ENCODE data around the gene PSME1. TPM values are rescaled to one million over a fixed set of nuclear protein-coding genes. Genes with fewer than 3 reads are reported as not detected.

PSME1 gene
- total RNA-seq, 6 experiments from 2014 or later = 81.7 to 119 (median 107) TPM

- Histone ChIP-seq H3K27me3 (no peaks in the 10 kb centered on the region), H3K4me3 (no peak overlapping the region), H3K4me1 (peaks cover 0 to 23% (median 11%) of the 10 kb centered on the region in 4 donors), H3K9me3 (no peaks in the 10 kb centered on the region), H3K27ac (no peak overlapping the region), H3K36me3 (peaks cover 0 to 47% (median 18%) of the 10 kb centered on the region in 4 donors)
- no peak for ATAC-seq
- no peak for TF ChIP-seq POLR2A (IDR thresholded peaks at IDR 0.05)
- no peak for TF ChIP-seq CTCF (IDR thresholded peaks at IDR 0.05)
- DNase-seq = peak in 1 of 3 donors; percentile 52
- 100% methylated on average over 1 of the region's 19 CpGs for WGBS (ENCODE audit: insufficient coverage, low coverage, low lambda C conversion rate, missing lambda C conversion rate)
- intact Hi-C loops (cut with DNase I) = no loop called here
Measured at GRCh38 chr14:24181371-24182077, 45.5 kb downstream of the PSME1 start.

GRCh38 chr14:24182110-24182882 is 46.3 kb downstream of the PSME1 start:
- Histone ChIP-seq H3K36me3 (peaks cover 0 to 46% (median 18%) of the 10 kb centered on the region in 4 donors), H3K4me1 (peaks cover 0 to 23% (median 11%) of the 10 kb centered on the region in 4 donors), H3K27ac (no peak overlapping the region), H3K27me3 (no peaks in the 10 kb centered on the region), H3K9me3 (no peaks in the 10 kb centered on the region), H3K4me3 (no peak overlapping the region)
- WGBS (ENCODE audit: insufficient coverage, low coverage, low lambda C conversion rate, missing lambda C conversion rate) = 80% methylated on average over 5 of the region's 14 CpGs
- DNase-seq (no peak), ATAC-seq (no peak)
- intact Hi-C loops (cut with DNase I) = no loop called here
- no peak for TF ChIP-seq CTCF (IDR thresholded peaks at IDR 0.05)
- no peak for TF ChIP-seq POLR2A (IDR thresholded peaks at IDR 0.05)

- peaks cover 0 to 46% (median 18%) of the 10 kb centered on the region in 4 donors for H3K36me3 ChIP-seq
- TF ChIP-seq POLR2A (IDR thresholded peaks at IDR 0.05) (no peak), CTCF (IDR thresholded peaks at IDR 0.05) (no peak)
- intact Hi-C loops (cut with DNase I) = no loop called here
Measured at GRCh38 chr14:24183014-24183481, 47.1 kb downstream of the PSME1 start.

GRCh38 chr14:24184104-24184970 is 48.3 kb downstream of the PSME1 start:
- H3K36me3 ChIP-seq = peaks cover 0 to 46% (median 16%) of the 10 kb centered on the region in 4 donors
- no peak overlapping the region for H3K4me3 ChIP-seq
- no peak for ATAC-seq
- H3K9me3 ChIP-seq = no peaks in the 10 kb centered on the region
- H3K4me1 ChIP-seq = peaks cover 0 to 27% (median 11%) of the 10 kb centered on the region in 4 donors
- 83% methylated on average over 5 of the region's 19 CpGs for WGBS (ENCODE audit: insufficient coverage, low coverage, low lambda C conversion rate, missing lambda C conversion rate)
- H3K27me3 ChIP-seq = no peaks in the 10 kb centered on the region
- H3K27ac ChIP-seq = no peak overlapping the region
- intact Hi-C loops (cut with DNase I) = no loop called here
- TF ChIP-seq POLR2A (IDR thresholded peaks at IDR 0.05) = no peak
- no peak for TF ChIP-seq CTCF (IDR thresholded peaks at IDR 0.05)
- peak in 1 of 3 donors; percentile 44 for DNase-seq

More at GRCh38 chr14:24183014-24183481, 47.1 kb downstream of the PSME1 start:
- ATAC-seq (no peak), DNase-seq (peak in 1 of 3 donors; percentile 44)
- no CpG with 5 or more reads among the region's 15 CpGs for WGBS (ENCODE audit: insufficient coverage, low coverage, low lambda C conversion rate, missing lambda C conversion rate)
- no peak overlapping the region for H3K4me3 ChIP-seq
- H3K27me3 ChIP-seq = no peaks in the 10 kb centered on the region
- H3K4me1 ChIP-seq = peaks cover 0 to 30% (median 15%) of the 10 kb centered on the region in 4 donors
- H3K27ac ChIP-seq = no peak overlapping the region
- no peaks in the 10 kb centered on the region for H3K9me3 ChIP-seq
